ENCODE results near the gene ADNP. TPM values are rescaled to one million over a fixed set of nuclear protein-coding genes. Genes with fewer than 3 reads are reported as not detected.

ADNP gene
- total and polyA plus RNA-seq, 2 of the 13 experiments (the other 11 are each of a cell fraction or from before 2014, with no cell fraction given), result 21.0 to 21.5 TPM

DNA sequence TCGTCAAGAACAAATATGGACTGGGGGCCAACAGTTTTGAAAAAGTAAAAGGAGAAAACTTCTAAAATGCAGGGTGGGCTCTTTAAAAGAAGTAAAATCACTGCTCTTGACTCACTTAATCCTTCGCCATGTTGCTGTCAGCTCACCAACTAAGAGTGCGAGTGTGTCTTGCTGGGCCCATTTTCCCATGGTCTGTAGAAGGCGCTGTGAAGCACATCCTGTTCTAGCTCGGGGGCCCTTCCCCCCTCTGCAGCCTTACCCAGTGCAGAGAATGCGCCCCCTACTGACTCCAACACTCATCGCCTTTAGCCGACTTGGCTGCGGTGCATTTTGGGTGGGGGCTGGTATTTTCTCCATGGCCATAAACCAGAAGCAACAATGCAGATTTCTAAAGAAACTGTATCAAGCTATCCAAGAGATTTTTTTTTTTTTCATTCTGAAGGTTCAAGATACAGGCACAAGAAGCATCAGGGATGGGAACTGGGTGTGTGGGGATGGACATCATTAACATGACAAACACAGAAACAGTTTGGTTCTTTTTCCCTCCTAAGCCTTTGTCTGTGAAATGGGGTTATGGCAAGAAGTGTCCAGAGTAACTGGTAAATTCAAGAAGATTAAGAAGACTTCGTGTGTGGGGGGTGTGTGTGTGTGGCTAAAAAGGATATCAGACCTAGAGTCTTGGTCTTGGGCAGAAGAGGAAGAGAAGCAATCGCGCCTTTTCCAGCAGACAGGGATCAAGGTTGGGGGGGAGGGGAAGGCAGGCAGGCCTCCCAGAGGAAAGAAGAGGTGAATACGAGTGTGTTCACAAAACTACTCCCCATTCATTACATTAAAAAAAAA lies 1.7 kb downstream of the ADNP start (continued):
- TF ChIP-seq ZNF318 (CRISPR knock-in tag; IDR thresholded peaks at IDR 0.05) (peak; percentile 72; the same call in 1 of the 2 replicates), ZNF142 (CRISPR knock-in tag; IDR thresholded peaks at IDR 0.05) (no peak), TBL1XR1 (IDR thresholded peaks at IDR 0.05; ENCODE audit: borderline replicate concordance, low read length, partially characterized antibody) (peak; percentile 78), ZSCAN21 (CRISPR knock-in tag; IDR thresholded peaks at IDR 0.05; ENCODE audit: borderline replicate concordance) (peak; percentile 51; the same call in 1 of the 2 replicates), GFI1 (CRISPR knock-in tag; IDR thresholded peaks at IDR 0.05; ENCODE audit: borderline replicate concordance) (peak; percentile 96), FUBP1 (CRISPR knock-in tag; IDR thresholded peaks at IDR 0.05; ENCODE audit: borderline replicate concordance) (0 out of 2 replicates have a peak, but pooled peaks have one; percentile 87), GATAD1 (CRISPR knock-in tag; IDR thresholded peaks at IDR 0.05) (peak; percentile 86), U2AF2 (IDR thresholded peaks at IDR 0.05; ENCODE audit: low read depth, low read length) (no peak)
- TF ChIP-seq, protein P1, sequence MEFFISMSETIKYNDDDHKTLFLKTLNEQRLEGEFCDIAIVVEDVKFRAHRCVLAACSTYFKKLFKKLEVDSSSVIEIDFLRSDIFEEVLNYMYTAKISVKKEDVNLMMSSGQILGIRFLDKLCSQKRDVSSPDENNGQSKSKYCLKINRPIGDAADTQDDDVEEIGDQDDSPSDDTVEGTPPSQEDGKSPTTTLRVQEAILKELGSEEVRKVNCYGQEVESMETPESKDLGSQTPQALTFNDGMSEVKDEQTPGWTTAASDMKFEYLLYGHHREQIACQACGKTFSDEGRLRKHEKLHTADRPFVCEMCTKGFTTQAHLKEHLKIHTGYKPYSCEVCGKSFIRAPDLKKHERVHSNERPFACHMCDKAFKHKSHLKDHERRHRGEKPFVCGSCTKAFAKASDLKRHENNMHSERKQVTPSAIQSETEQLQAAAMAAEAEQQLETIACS (CRISPR knock-in tag; IDR thresholded peaks at IDR 0.05), result no peak

Measured in HepG2 (cell line).